GM13977 (cell line): Measurements from ENCODE around the gene GPAM.

Experiments
- DNase-seq: peaks from one replicate; pipeline ENCODE4 v3.0.0; 2012; ENCODE audit warnings: low spot score
- in situ Hi-C: fragments of 300-500 bp; cut with MboI; formaldehyde crosslinking; loops from one replicate; pipeline ENCODE4 v1.12.0; 2022; ENCODE audit warnings: low sequenced_read_pairs, low pct_unique_long_range_greater_than_20kb, mixed read lengths, inconsistent platforms; ENCODE audit not compliant: unreplicated experiment
- TF ChIP-seq, protein P1 (sequence below): IDR thresholded peaks from 2 replicates; pipeline ENCODE4 v1.5.1; 2012; ENCODE audit warnings: mild to moderate bottlenecking, control low read depth; ENCODE audit not compliant: insufficient read depth; ENCODE audit errors: extremely low read depth, missing control alignments

GPAM gene

DNA sequence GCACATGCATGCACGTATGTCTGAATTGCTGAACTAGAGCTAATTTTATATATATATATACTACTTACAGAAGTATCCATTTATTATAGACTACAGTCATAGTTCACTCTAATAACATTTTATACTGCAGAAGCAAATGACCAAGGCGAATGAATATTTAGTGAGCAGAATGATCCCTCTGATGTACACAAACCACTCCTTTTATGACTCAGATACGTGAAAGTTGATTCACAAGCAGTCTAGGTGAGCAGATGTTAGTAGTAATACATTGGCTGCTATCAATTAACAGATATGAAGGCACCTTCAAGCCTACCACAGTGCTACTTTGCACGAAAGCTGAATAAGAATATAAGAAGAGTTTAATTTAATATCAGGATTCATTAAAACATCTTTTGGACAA is 10.4 kb downstream of the GPAM start:
- in situ Hi-C loops = no loop called here
- TF ChIP-seq, protein P1, sequence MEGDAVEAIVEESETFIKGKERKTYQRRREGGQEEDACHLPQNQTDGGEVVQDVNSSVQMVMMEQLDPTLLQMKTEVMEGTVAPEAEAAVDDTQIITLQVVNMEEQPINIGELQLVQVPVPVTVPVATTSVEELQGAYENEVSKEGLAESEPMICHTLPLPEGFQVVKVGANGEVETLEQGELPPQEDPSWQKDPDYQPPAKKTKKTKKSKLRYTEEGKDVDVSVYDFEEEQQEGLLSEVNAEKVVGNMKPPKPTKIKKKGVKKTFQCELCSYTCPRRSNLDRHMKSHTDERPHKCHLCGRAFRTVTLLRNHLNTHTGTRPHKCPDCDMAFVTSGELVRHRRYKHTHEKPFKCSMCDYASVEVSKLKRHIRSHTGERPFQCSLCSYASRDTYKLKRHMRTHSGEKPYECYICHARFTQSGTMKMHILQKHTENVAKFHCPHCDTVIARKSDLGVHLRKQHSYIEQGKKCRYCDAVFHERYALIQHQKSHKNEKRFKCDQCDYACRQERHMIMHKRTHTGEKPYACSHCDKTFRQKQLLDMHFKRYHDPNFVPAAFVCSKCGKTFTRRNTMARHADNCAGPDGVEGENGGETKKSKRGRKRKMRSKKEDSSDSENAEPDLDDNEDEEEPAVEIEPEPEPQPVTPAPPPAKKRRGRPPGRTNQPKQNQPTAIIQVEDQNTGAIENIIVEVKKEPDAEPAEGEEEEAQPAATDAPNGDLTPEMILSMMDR = no peak
- no peak for DNase-seq

DNA sequence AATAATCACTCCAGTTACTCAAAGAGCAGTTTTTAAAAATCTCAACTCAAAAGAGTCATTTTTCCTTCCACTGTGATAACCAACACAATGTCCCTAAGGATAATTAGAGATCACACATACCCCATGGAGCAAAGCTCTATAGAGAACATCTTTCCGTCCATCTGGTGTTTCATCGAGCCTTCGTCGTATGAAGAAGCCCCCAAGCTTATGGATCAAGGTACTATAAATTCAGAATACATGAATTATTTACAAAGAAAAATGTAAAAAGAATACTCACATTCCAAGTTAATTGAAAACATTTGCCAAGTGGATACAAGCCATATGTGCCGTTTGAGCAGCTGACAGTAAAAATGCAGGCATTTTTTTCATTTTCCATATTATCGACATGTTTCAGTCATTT is 14.8 kb downstream of the GPAM start:
- no peak for DNase-seq
- TF ChIP-seq, protein P1 = no peak
- in situ Hi-C loops = no loop called here

DNA sequence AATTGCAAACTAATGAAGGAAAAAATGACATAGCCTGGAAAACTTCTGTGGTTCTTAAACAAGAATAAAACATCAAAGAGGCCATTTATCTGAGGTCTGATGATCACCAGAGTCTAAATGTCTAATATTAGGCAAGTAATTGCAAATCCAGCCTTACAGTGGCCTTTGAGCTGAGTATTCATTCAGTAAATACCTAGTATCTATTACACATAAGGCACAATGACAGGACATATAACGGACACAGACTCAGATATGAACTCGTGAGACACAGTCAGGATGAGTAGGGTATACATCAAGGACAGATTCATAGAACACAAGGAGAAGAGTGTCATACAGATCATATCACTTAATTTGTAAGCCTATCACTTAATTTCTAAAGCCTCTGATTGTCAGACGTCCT is 16.8 kb downstream of the GPAM start:
- in situ Hi-C loops = no loop called here
- DNase-seq = no peak
- TF ChIP-seq, protein P1 = no peak

DNA sequence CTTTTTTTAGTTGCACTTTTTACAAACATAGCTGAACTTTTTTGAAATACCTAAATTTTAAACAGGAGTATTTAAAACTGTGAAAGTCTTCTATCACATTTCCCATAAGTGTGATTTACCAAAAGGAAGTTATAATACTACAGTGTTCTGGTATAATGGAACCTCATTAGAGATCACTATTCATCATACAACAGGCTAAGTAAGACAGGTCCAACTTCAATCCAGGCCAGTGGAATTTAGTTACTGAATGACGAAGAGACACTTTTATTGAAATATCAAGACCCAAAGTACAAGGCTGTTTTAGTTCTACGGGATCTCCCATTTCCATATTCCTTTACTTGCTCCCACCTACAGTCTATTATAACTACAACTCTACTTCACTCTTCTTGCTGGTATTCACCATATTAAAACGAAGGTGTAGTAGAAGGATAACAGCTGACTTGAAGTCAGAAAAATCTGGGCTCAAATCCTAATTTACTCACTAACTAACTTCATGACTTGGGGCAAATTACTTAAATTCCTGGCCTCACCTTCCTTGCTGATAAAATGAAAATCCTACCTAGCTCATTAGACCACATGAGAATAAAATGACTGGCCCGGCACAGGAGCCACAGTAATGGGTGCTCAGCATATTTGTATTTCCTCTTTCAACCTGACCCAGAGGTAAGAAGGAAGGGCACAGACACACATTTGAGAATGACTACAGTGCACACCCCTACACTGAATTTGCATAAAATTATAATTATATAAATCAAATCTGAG is 21.6 kb downstream of the GPAM start:
- DNase-seq = no peak
- TF ChIP-seq, protein P1 = no peak
- in situ Hi-C loops = no loop called here

DNA sequence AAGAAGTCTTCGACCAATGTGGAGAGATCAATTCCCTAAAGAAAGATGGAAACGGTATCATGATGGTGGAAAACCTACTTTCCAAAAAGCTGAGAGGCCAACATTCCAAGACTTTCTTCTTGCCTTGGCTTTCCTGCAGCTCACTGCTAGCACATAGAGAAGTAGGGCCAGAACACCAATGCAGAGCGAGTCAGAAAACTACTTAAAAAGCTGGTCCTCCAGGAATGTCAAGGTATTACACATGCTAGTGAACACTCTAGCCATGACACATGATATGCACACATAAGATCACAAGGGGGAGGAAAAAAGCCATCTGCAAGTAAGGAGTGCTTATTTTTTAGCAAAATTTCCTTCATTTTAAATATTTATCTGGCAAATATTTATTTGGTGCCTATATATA is 22.7 kb downstream of the GPAM start:
- in situ Hi-C loops = no loop called here
- DNase-seq = no peak
- TF ChIP-seq, protein P1 = no peak

DNA sequence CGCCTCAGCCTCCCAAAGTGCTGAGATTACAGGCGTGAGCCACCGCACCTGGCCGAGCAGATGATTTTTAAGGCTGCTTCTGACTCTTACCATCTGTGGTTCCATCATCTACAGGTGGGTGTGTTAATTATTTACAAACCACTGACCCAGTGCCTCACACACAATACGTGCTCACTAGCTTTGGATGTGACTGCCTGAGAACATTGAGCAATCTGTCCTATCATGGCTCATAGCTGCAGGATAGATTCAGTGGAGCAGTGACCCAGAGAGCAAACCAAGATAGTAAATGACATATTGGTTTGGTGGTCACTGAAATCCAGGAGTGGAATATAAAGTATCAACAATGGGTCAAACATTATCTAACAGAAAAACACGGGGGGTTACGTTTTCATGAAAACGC is 24.1 kb downstream of the GPAM start:
- TF ChIP-seq, protein P1 = no peak
- in situ Hi-C loops = no loop called here
- DNase-seq = no peak
